K562 (cell line): ENCODE results near the gene PRSS8. TPM values are rescaled to one million over a fixed set of nuclear protein-coding genes. Genes with fewer than 3 reads are reported as not detected.

ENCODE experiments used
- GTF3C2 ChIP-seq: IDR thresholded peaks from 3 replicates; pipeline ENCODE4 v1.6.1; 2011; ENCODE audit warnings: borderline replicate concordance, mild to moderate bottlenecking, moderate library complexity; ENCODE audit not compliant: insufficient read length; ENCODE audit errors: extremely low read depth
- HNRNPUL1 ChIP-seq: fragments of 200-400 bp; formaldehyde crosslinking; IDR thresholded peaks from 2 replicates; pipeline ENCODE4 v1.6.1; 2017; ENCODE audit warnings: low read length
- HOXB6 ChIP-seq: fragments of 250-450 bp; sonication (Bioruptor Pico); IDR thresholded peaks from 2 replicates; pipeline ENCODE4 v1.5.1; 2022; ENCODE audit warnings: mild to moderate bottlenecking, borderline replicate concordance
- KDM4B ChIP-seq, 2 experiments: fragments of 450-650 bp in 1 of 2; sonication (generic) in 1 of 2; IDR thresholded peaks; 2 replicates each; pipeline ENCODE4 v1.6.1; 2016 to 2017; ENCODE audit warnings: borderline replicate concordance in 2 of 2, antibody characterized with exemption in 1 of 2, low read depth in 1 of 2, mild to moderate bottlenecking in 1 of 2
- LEF1 ChIP-seq: fragments of 450-650 bp; IDR thresholded peaks from 2 replicates; pipeline ENCODE4 v1.6.1; 2016; ENCODE audit warnings: mild to moderate bottlenecking
- MAX ChIP-seq: sonication (generic); formaldehyde crosslinking; IDR thresholded peaks from 2 replicates; pipeline ENCODE4 v1.9.0; 2022; ENCODE audit warnings: mild to moderate bottlenecking, missing genetic modification reagents
- NFATC3 ChIP-seq: fragments of 450-650 bp; IDR thresholded peaks from 2 replicates; pipeline ENCODE4 v1.6.1; 2017; ENCODE audit warnings: mild to moderate bottlenecking
- PURB ChIP-seq: sonication (generic); formaldehyde crosslinking; IDR thresholded peaks from 2 replicates; pipeline ENCODE4 v1.9.0; 2021; ENCODE audit warnings: low read depth, mild to moderate bottlenecking, missing genetic modification reagents
- RBFOX2 ChIP-seq: fragments of 200-400 bp; formaldehyde crosslinking; IDR thresholded peaks from 2 replicates; pipeline ENCODE4 v1.6.1; 2017; ENCODE audit warnings: low read depth, mild to moderate bottlenecking, low read length, moderate library complexity
- RFX7 ChIP-seq: fragments of 250-450 bp; sonication (Bioruptor Pico); IDR thresholded peaks from 2 replicates; pipeline ENCODE4 v1.5.1; 2021; ENCODE audit warnings: mild to moderate bottlenecking
- STAG1 ChIP-seq: sonication (generic); formaldehyde crosslinking; IDR thresholded peaks from 2 replicates; pipeline ENCODE4 v1.5.0; 2020; ENCODE audit warnings: missing genetic modification reagents, borderline replicate concordance
- TFE3 ChIP-seq: fragments of 450-650 bp; formaldehyde crosslinking; IDR thresholded peaks from 2 replicates; pipeline ENCODE4 v1.4.0; 2020; ENCODE audit warnings: mild to moderate bottlenecking, mixed read lengths
- ZBTB11 ChIP-seq, 3 experiments: fragments of 200-800 bp in 1 of 3; fragments of 250-450 bp in 1 of 3; fragments of 450-650 bp in 1 of 3; sonication (Bioruptor Pico) in 1 of 3; sonication (Bioruptor generic) in 1 of 3; formaldehyde crosslinking in 1 of 3; IDR thresholded peaks; 2 replicates each; pipeline versions ENCODE4 v1.6.1 to v1.8.0; 2016 to 2022; ENCODE audit warnings: mild to moderate bottlenecking in 2 of 3, missing genetic modification characterization in 2 of 3, missing compliant biosample characterization in 1 of 3, moderate library complexity in 1 of 3
- ZBTB2 ChIP-seq: fragments of 450-650 bp; IDR thresholded peaks from 2 replicates; pipeline ENCODE4 v1.6.1; 2016; ENCODE audit warnings: antibody characterized with exemption
- ZBTB8A ChIP-seq: fragments of 450-650 bp; IDR thresholded peaks from 2 replicates; pipeline ENCODE4 v1.6.1; 2018; ENCODE audit warnings: mild to moderate bottlenecking, moderate library complexity; ENCODE audit not compliant: partially characterized antibody
- ZNF174 ChIP-seq: fragments of 250-450 bp; sonication (Bioruptor Pico); IDR thresholded peaks from 2 replicates; pipeline ENCODE4 v1.4.0; 2020; ENCODE audit warnings: mild to moderate bottlenecking
- ZNF707 ChIP-seq: fragments of 250-450 bp; sonication (Bioruptor Pico); conservative IDR thresholded peaks from 2 replicates; pipeline ENCODE4 v1.8.0; 2022; ENCODE audit warnings: inconsistent platforms, mild to moderate bottlenecking, moderate library complexity
- polyA plus RNA-seq, 8 experiments: library from polyadenylated mRNA; depleted of rRNA in 4 of 8; stranded (reverse) in 5 of 8; unstranded in 3 of 8; fragments of >200 nt; fragmentation: Nextera tagmentation in 2 of 8; fragmentation: Illumina TruSeq in 1 of 8; extraction: Ambion mirVana in 2 of 8; extraction: Trizol in 1 of 8; gene quantifications; 2 replicates each; pipeline versions ENCODE4 v1.2.1 to v1.2.3, GENCODE V29; 2011 to 2014; ENCODE audit warnings: inconsistent platforms in 1 of 8, missing spikeins in 1 of 8
- total RNA-seq, 7 experiments: library from RNA; depleted of rRNA in 6 of 7; stranded (reverse); fragments of >200 nt in 6 of 7; fragmentation: Illumina TruSeq in 2 of 7; extraction: Trizol in 2 of 7; gene quantifications; 2 replicates each; pipeline versions ENCODE4 v1.2.1 to v1.2.3, GENCODE V29; 2011 to 2021; ENCODE audit warnings: low replicate concordance in 1 of 7

Gene PRSS8
- total and polyA plus RNA-seq, 9 of the 15 experiments (the other 6 are each of a cell fraction or from before 2014, with no cell fraction given) = 0.25 to 3.9 (median 1.3) TPM; not detected in 1

- TF ChIP-seq GTF3C2 (no peak), ZBTB8A (no peak), MAX (CRISPR knock-in tag) (peak; percentile 87), ZBTB2 (peak; percentile 36; the same call in 1 of the 2 replicates), ZNF707 (CRISPR knock-in tag) (no peak), RBFOX2 (peak; percentile 78), KDM4B (IDR thresholded peaks at IDR 0.05; ENCODE audit: borderline replicate concordance in 2 of 2, low read depth in 1 of 2) (no peak), ZNF174 (CRISPR knock-in tag) (no peak), HOXB6 (no peak), NFATC3 (no peak), ZBTB11 (CRISPR knock-in tag; IDR thresholded peaks at IDR 0.05) (peak in 1 of 3 experiments; percentile 57; a peak in 2 of 6 replicates), RFX7 (no peak), LEF1 (peak; percentile 73; the same call in 1 of the 2 replicates), TFE3 (no peak), PURB (CRISPR knock-in tag) (no peak), STAG1 (CRISPR knock-in tag) (no peak), HNRNPUL1 (no peak)
Measured at GRCh38 chr16:31105677-31106213, 29.8 kb downstream of the PRSS8 start (continued).
